Heart left ventricle (tissue), 16 donors: ENCODE measurements around the gene INPP4A. TPM values are rescaled to one million over a fixed set of nuclear protein-coding genes. Genes with fewer than 3 reads are reported as not detected.

Source experiments
- ATAC-seq, 4 donors: fragments of 200-7000 bp; cut with Tn5 transposase; one replicate each; pipeline ENCODE4 v1.9.1; 2020 to 2022; ENCODE audit warnings: moderate library complexity in 4 of 4, mild to moderate bottlenecking in 3 of 4, moderate number of reproducible peaks in 1 of 4
- DNase-seq, 5 donors: peaks; one replicate each; pipeline ENCODE4 v3.0.0-alpha.2; 2020
- H3K27ac ChIP-seq, 12 donors: fragments of 200-600 bp; sonication (generic) in 4 of 12; one replicate each; pipeline versions ENCODE4 v1.5.0 to v1.8.0; 2016 to 2022; ENCODE audit warnings: mild to moderate bottlenecking in 2 of 12
- H3K27me3 ChIP-seq, 9 donors: fragments of 200-600 bp; sonication (generic) in 2 of 9; one replicate each; pipeline versions ENCODE4 v1.5.1 to v1.8.0; 2016 to 2022; ENCODE audit warnings: mild to moderate bottlenecking in 3 of 9
- H3K36me3 ChIP-seq, 9 donors: fragments of 200-600 bp; sonication (generic) in 2 of 9; one replicate each; pipeline versions ENCODE4 v1.5.0 to v1.8.0; 2018 to 2022; ENCODE audit warnings: mild to moderate bottlenecking in 2 of 9
- H3K4me1 ChIP-seq, 12 donors: fragments of 200-600 bp; sonication (generic) in 4 of 12; one replicate each; pipeline versions ENCODE4 v1.5.0 to v1.8.0; 2016 to 2022; ENCODE audit warnings: mild to moderate bottlenecking in 3 of 12
- H3K4me3 ChIP-seq, 12 donors: fragments of 200-600 bp; sonication (generic) in 4 of 12; one replicate each; pipeline versions ENCODE4 v1.5.0 to v1.8.0; 2017 to 2022; ENCODE audit warnings: mild to moderate bottlenecking in 9 of 12, moderate library complexity in 4 of 12
- H3K9me3 ChIP-seq, 12 donors: fragments of 200-600 bp; sonication (generic) in 4 of 12; one replicate each; pipeline versions ENCODE4 v1.5.0 to v1.8.0; 2016 to 2022; ENCODE audit warnings: mild to moderate bottlenecking in 1 of 12
- CTCF ChIP-seq, 12 donors: fragments of 200-600 bp; sonication (generic) in 4 of 12; IDR thresholded peaks; one replicate each; pipeline versions ENCODE4 v1.5.0 to v1.8.0; 2018 to 2022; ENCODE audit warnings: antibody characterized with exemption in 12 of 12, mild to moderate bottlenecking in 5 of 12
- POLR2A ChIP-seq, 2 donors: fragments of 450-650 bp; IDR thresholded peaks; one replicate each; pipeline ENCODE4 v1.6.1; 2017; ENCODE audit warnings: antibody characterized with exemption in 2 of 2, mild to moderate bottlenecking in 2 of 2, moderate library complexity in 2 of 2
- WGBS, 4 donors: extraction: QIAGEN DNeasy Blood & Tissue Kit in 2 of 4; methylation state at CpG; one replicate each; pipeline versions ENCODE4 v1.1.5 to v1.1.7; 2013 to 2018; 5-methylcytosine and 5-hydroxymethylcytosine counted together
- intact Hi-C, 10 donors: fragments of 100-400 bp; cut with DNase I; formaldehyde crosslinking; loops; one replicate each; pipeline versions ENCODE4 v1.11.1 to v1.14.2; 2022
- polyA plus RNA-seq, 2 donors: library from polyadenylated mRNA; stranded (reverse); fragments of 200-250 nt; gene quantifications; one replicate each; pipeline ENCODE4 v1.2.3, GENCODE V29; 2013
- total RNA-seq, 9 donors: library from RNA; depleted of rRNA in 2 of 9; stranded (reverse); fragments of >200 nt in 2 of 9; fragmentation: NEBNext Ultra II Directional in 3 of 9; extraction: Animal tissue kit (Norgen Biotek cat#: 25700) in 3 of 9; gene quantifications; one replicate each; pipeline versions ENCODE4 v1.1.0 to v1.2.4, GENCODE V29; 2016 to 2023
- donor health status: ischemic (EF 13 %, LVEDD 7.1; RV severe dilation, severe dysfunction).
- donor health status: healthy with polysubstance abuse.
- donor health status: DM: no; HTN: yes; CAD: no.
- donor health status: DM: no; HTN: no; CAD: no.
- donor health status: ischemic (EF 25% LVEDD 6.9; RV normal size, moderate dysfunction).
- donor health status: ischemic (EF 25% LVEDD 5.7; RV mildly dilated, moderate dysfunction).
- donor health status: healthy.
- donor health status: DM: yes; HTN: yes; CAD: no.
- donor health status: ischemic (EF 35%, LVEDD 5.7; RV mildly dilated, moderate dysfunction).
- donor health status: nonischemic (EF 11% LVEDD 7.7; RV severe dilation, severe dysfunction).
- donor health status: DM: yes; HTN: yes; CAD: no.
- donor health status: PGD.
- donor health status: ischemic (EF 29% LVEDD 5.4; RV normal size, mild dysfunction).
- donor health status: nonischemic (EF 23%, LVEDD 6.1; RV moderate dilation, normal function).

Gene INPP4A
- total and polyA plus RNA-seq, 11 donors = 5.1 to 30.5 (median 20.3) TPM

DNA sequence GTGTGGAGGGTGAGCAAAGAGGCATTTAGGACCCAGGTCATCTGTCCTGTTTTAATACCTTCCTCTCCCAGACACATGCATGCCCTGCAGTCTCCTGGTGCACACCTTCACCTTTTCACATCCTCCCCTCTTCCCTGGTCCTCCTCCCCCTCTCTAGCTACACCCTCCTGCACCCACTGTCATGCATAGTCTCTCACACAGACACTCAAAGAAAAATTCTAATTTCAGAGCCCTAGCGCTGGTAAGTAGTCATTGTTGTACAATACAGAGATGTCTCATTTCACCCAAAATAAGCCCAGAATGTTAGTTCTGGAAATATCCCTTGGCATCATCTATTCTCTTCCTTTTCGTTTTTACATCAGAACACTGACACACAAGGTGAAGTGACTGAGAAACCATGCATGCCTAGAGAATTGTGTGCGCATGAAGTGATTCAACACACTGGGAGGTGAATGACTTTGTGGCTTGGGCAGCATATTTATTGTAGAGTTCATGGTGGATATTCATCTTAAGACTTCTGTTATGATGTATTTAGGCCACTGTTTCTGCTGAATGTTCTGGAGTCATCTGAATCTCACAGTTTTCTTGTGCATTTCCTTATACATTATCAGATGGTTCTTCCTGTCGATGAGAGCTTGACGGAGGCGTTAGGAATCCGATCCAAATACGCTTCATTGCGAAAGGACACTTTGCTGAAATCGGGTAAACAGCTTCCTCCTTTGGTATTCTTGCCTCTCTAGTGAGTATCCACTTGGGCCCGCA is 93.8 kb downstream of the INPP4A start:
- no peak for TF ChIP-seq CTCF (IDR thresholded peaks at IDR 0.05)
- no peak for TF ChIP-seq POLR2A (IDR thresholded peaks at IDR 0.05)
- ATAC-seq = peak in 1 of 4 donors; percentile 21
- intact Hi-C loops = no loop called here
- 91 to 96% (median 95%) methylated on average over 11 of the region's 11 CpGs for WGBS, 4 donors
- Histone ChIP-seq H3K9me3 (no peaks in the 10 kb centered on the region), H3K4me3 (no peak overlapping the region), H3K27ac (peak overlapping the region in 1 of 12 donors; percentile 46), H3K27me3 (no peaks in the 10 kb centered on the region), H3K36me3 (peaks cover 0 to 97% (median 74%) of the 10 kb centered on the region in 9 donors), H3K4me1 (peaks cover 0 to 7% (median 0%) of the 10 kb centered on the region in 12 donors)
- no peak for DNase-seq

DNA sequence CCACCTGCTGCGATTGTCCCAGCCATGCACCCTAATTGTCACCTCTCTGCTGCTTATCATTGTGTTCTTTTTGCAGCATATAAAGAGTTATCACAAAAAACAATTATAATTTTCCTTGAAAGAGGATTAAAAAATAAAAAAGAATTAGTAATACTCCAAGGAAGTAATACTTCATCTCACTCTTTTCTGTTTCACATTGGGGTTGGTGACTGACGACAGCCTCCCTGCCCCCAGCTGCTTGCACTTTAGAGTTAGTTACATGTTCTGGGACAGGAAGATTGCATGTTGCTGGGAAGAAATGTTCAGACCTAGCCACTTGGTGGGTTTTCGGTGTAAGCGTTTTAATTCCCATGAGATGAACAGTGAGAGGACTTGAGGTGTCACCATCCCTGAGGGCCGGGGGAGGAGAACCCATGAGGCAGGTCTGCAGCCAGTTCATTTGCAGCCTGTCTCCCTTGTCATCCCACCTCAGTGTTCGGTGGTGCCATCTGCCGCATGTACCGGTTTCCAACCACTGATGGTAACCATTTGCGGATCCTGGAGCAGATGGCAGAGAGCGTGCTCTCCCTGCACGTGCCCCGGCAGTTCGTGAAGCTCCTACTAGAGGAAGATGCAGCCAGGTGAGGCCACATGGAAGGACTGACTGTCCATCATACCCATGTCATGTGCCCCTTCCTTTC is 94.5 kb downstream of the INPP4A start:
- no peak for DNase-seq
- Histone ChIP-seq H3K4me3 (no peak overlapping the region), H3K27ac (peak overlapping the region in 1 of 12 donors; percentile 19), H3K4me1 (peaks cover 0 to 7% (median 0%) of the 10 kb centered on the region in 12 donors), H3K9me3 (no peaks in the 10 kb centered on the region), H3K36me3 (peaks cover 0 to 97% (median 74%) of the 10 kb centered on the region in 9 donors), H3K27me3 (no peaks in the 10 kb centered on the region)
- intact Hi-C loops = no loop called here
- no peak for ATAC-seq
- TF ChIP-seq CTCF (IDR thresholded peaks at IDR 0.05) (no peak), POLR2A (IDR thresholded peaks at IDR 0.05) (no peak)
- 94 to 98% (median 97%) methylated on average over 13 of the region's 13 CpGs for WGBS, 4 donors

GRCh38 chr2:98540536-98540935 is 95.9 kb downstream of the INPP4A start:
- DNase-seq (no peak), ATAC-seq (no peak)
- no peak overlapping the region for H3K27ac ChIP-seq
- no peak overlapping the region for H3K4me3 ChIP-seq
- H3K27me3 ChIP-seq = no peaks in the 10 kb centered on the region
- peaks cover 0 to 7% (median 0%) of the 10 kb centered on the region in 12 donors for H3K4me1 ChIP-seq
- no peak for TF ChIP-seq CTCF (IDR thresholded peaks at IDR 0.05)
- TF ChIP-seq POLR2A (IDR thresholded peaks at IDR 0.05) = no peak
- no peaks in the 10 kb centered on the region for H3K9me3 ChIP-seq
- intact Hi-C loops = loop anchor here in 1 of 10 donors (10.0 kb wide), 1 partner anchor 54 kb away; no protein-coding TSS in a partner anchor
- 91 to 96% (median 94%) methylated on average over 3 of the region's 3 CpGs for WGBS, 4 donors
- H3K36me3 ChIP-seq = peaks cover 0 to 98% (median 87%) of the 10 kb centered on the region in 9 donors

DNA sequence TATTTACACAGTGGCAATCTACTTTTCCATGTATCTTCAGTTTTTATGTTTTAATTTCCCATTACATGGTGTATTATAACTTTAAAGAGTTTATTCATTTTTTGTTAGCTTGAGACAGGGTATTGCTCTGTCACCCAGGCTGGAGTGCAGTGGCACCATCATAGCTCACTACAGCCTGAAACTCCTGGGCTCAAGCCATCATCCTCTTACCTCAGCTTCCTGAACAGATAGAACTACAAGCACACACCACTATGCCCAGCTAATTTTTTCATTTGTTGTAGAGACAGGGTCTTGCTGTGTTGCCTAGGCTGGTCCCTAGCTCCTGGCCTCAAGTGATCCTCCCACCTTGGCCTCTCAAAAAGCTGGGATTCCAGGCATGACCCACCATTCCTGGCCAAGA is 96.8 kb downstream of the INPP4A start:
- intact Hi-C loops = loop anchor here in 1 of 10 donors (10.0 kb wide), 1 partner anchor 53 kb away; no protein-coding TSS in a partner anchor
- peaks cover 0 to 7% (median 0%) of the 10 kb centered on the region in 12 donors for H3K4me1 ChIP-seq
- H3K4me3 ChIP-seq = no peak overlapping the region
- ATAC-seq (no peak), DNase-seq (no peak)
- TF ChIP-seq CTCF (IDR thresholded peaks at IDR 0.05) = no peak
- TF ChIP-seq POLR2A (IDR thresholded peaks at IDR 0.05) = no peak
- no peaks in the 10 kb centered on the region for H3K27me3 ChIP-seq
- peaks cover 0 to 98% (median 87%) of the 10 kb centered on the region in 9 donors for H3K36me3 ChIP-seq
- H3K9me3 ChIP-seq = no peaks in the 10 kb centered on the region
- H3K27ac ChIP-seq = no peak overlapping the region
